ENCODE data around the gene CISTR.
"Not testable (repeated sequence)": the region's sequence is repeated elsewhere in the genome, so short reads cannot be mapped to it uniquely, and the experiment has no call there.

Gene CISTR

GRCh38 chr12:53781228-53781801 lies 29.5 kb upstream of the CISTR start:
- no peak overlapping the region for H3K4me3 ChIP-seq (ENCODE audit: low read depth, low read length)
- TF ChIP-seq MAX (IDR thresholded peaks at IDR 0.05; ENCODE audit: low read depth, low read length) (no peak), MYC (IDR thresholded peaks at IDR 0.05; ENCODE audit: low read depth, low read length) (no peak), CTCF (IDR thresholded peaks at IDR 0.05; ENCODE audit: low read depth, low read length) (no peak), POLR2A (IDR thresholded peaks at IDR 0.05; ENCODE audit: extremely low read depth, insufficient read length) (no peak)
- DNase-seq (ENCODE audit: low read depth) = no peak

GRCh38 chr12:53780323-53780722 lies 28.5 kb upstream of the CISTR start:
- no peak for TF ChIP-seq MYC (IDR thresholded peaks at IDR 0.05; ENCODE audit: low read depth, low read length)
- no peak for TF ChIP-seq POLR2A (IDR thresholded peaks at IDR 0.05; ENCODE audit: extremely low read depth, insufficient read length)
- no peak for DNase-seq (ENCODE audit: low read depth)
- no peak overlapping the region for H3K4me3 ChIP-seq (ENCODE audit: low read depth, low read length)

- H3K4me3 ChIP-seq (ENCODE audit: low read depth, low read length); DNase-seq (ENCODE audit: low read depth): not testable (repeated sequence)
Measured at GRCh38 chr12:53779679-53780078, 27.9 kb upstream of the CISTR start.

GRCh38 chr12:53777936-53778644 lies 26.3 kb upstream of the CISTR start:
- DNase-seq (ENCODE audit: low read depth) = peak; percentile 7
- H3K4me3 ChIP-seq (ENCODE audit: low read depth, low read length) = no peak overlapping the region
- no peak for TF ChIP-seq MYC (IDR thresholded peaks at IDR 0.05; ENCODE audit: low read depth, low read length)

- no peak overlapping the region for H3K4me3 ChIP-seq (ENCODE audit: low read depth, low read length)
- no peak for DNase-seq (ENCODE audit: low read depth)
- no peak for TF ChIP-seq MAX (IDR thresholded peaks at IDR 0.05; ENCODE audit: low read depth, low read length)
- no peak for TF ChIP-seq MYC (IDR thresholded peaks at IDR 0.05; ENCODE audit: low read depth, low read length)
- TF ChIP-seq CTCF (IDR thresholded peaks at IDR 0.05; ENCODE audit: low read depth, low read length) = no peak
- TF ChIP-seq POLR2A (IDR thresholded peaks at IDR 0.05; ENCODE audit: extremely low read depth, insufficient read length) = no peak
Measured at GRCh38 chr12:53777412-53777811, 25.6 kb upstream of the CISTR start.

GRCh38 chr12:53776872-53777271 lies 25.1 kb upstream of the CISTR start:
- TF ChIP-seq MYC (IDR thresholded peaks at IDR 0.05; ENCODE audit: low read depth, low read length) (no peak), POLR2A (IDR thresholded peaks at IDR 0.05; ENCODE audit: extremely low read depth, insufficient read length) (no peak), MAX (IDR thresholded peaks at IDR 0.05; ENCODE audit: low read depth, low read length) (no peak), CTCF (IDR thresholded peaks at IDR 0.05; ENCODE audit: low read depth, low read length) (no peak)
- H3K4me3 ChIP-seq (ENCODE audit: low read depth, low read length) = no peak overlapping the region
- DNase-seq (ENCODE audit: low read depth) = no peak

- no peak overlapping the region for H3K4me3 ChIP-seq (ENCODE audit: low read depth, low read length)
- DNase-seq (ENCODE audit: low read depth) = no peak
- TF ChIP-seq POLR2A (IDR thresholded peaks at IDR 0.05; ENCODE audit: extremely low read depth, insufficient read length) (no peak), MAX (IDR thresholded peaks at IDR 0.05; ENCODE audit: low read depth, low read length) (no peak), MYC (IDR thresholded peaks at IDR 0.05; ENCODE audit: low read depth, low read length) (no peak), CTCF (IDR thresholded peaks at IDR 0.05; ENCODE audit: low read depth, low read length) (no peak)
Measured at GRCh38 chr12:53775478-53776145, 23.8 kb upstream of the CISTR start.

All from NB4 (cell line).